Activated naive CD4-positive, alpha-beta T cell treated with anti-CD3 and anti-CD28 coated beads for 36 hours (primary cell): Measurements from ENCODE around the gene RASA3. TPM values are rescaled to one million over a fixed set of nuclear protein-coding genes. Genes with fewer than 3 reads are reported as not detected.

Experiments used
- CTCF ChIA-PET: fragments of 350-600 bp; sonication (Branson Sonifier 250); formaldehyde crosslinking; loops from one replicate; lab custom pipeline; 2021; ENCODE audit warnings: antibody characterized with exemption; lab: Charles Lee
- DNase-seq: peaks from one replicate; pipeline ENCODE4 v3.0.0-alpha.2; 2020
- H3K27ac Mint-ChIP-seq: one replicate; pipeline ENCODE4 v1.8.0; 2021; ENCODE audit warnings: mild to moderate bottlenecking, mixed read lengths
- H3K27me3 Mint-ChIP-seq: one replicate; pipeline ENCODE4 v1.8.0; 2021; ENCODE audit warnings: low read depth, mixed read lengths
- H3K36me3 Mint-ChIP-seq: one replicate; pipeline ENCODE4 v1.8.0; 2021; ENCODE audit warnings: low read depth, mixed read lengths
- H3K4me1 Mint-ChIP-seq: one replicate; pipeline ENCODE4 v1.8.0; 2021; ENCODE audit warnings: low read depth, mixed read lengths
- H3K4me3 Mint-ChIP-seq: one replicate; pipeline ENCODE4 v1.8.0; 2021; ENCODE audit warnings: mild to moderate bottlenecking, moderate library complexity, mixed read lengths
- H3K9me3 Mint-ChIP-seq: one replicate; pipeline ENCODE4 v1.8.0; 2021; ENCODE audit warnings: mixed read lengths
- intact Hi-C: fragments of 100-400 bp; cut with micrococcal nuclease; formaldehyde crosslinking; loops from one replicate; pipeline ENCODE4 v1.15.1; 2023
- total RNA-seq, 2 experiments: library from RNA; stranded (reverse); gene quantifications; one replicate each; pipeline ENCODE4 v1.2.3, GENCODE V29; 2021

Gene RASA3
- total RNA-seq, 2 experiments from 2014 or later = 48.3 to 48.8 TPM

DNA sequence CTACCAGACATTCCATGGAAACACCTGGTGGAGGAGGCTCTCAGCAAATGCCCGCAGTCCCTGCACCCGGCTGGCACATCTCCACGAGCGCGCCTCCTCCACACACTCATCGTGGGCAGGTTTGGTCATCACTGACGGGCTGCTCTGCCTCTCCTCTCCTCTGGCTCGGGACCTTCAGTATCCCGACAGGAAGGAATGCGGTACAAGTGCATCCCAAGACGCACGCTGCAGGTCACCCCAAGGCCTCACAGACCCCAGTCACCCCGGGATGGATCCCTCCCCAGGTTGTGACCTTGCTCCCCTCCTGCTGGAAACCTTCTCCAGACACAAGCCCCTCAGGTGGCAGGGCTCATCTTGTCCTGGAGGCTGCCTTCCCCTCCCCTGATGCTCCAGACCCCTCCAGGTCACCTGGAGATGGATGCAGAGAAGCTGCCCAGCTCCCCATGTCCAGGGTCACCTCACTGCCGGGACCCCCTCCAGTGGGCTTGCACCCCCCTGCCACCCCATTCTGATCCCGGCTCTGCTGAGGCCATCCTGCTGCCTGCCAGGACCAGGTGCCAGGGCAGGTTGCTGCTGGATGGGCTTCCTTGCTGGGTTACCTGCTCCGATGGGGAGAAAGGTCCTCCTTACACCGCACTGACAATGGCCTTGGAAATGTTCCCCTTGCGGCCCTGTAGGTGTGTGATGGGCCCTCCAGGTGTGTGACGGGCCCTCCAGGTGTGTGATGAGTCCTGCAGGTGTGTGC, 188.4 kb downstream of the RASA3 start:
- H3K4me1 Mint-ChIP-seq = no peaks in the 10 kb centered on the region
- H3K27ac Mint-ChIP-seq = no peak overlapping the region
- no peaks in the 10 kb centered on the region for H3K27me3 Mint-ChIP-seq
- no peaks in the 10 kb centered on the region for H3K36me3 Mint-ChIP-seq
- CTCF ChIA-PET = no interaction called here
- no peak overlapping the region for H3K4me3 Mint-ChIP-seq
- H3K9me3 Mint-ChIP-seq = no peaks in the 10 kb centered on the region
- intact Hi-C loops = no loop called here
- DNase-seq = no peak

DNA sequence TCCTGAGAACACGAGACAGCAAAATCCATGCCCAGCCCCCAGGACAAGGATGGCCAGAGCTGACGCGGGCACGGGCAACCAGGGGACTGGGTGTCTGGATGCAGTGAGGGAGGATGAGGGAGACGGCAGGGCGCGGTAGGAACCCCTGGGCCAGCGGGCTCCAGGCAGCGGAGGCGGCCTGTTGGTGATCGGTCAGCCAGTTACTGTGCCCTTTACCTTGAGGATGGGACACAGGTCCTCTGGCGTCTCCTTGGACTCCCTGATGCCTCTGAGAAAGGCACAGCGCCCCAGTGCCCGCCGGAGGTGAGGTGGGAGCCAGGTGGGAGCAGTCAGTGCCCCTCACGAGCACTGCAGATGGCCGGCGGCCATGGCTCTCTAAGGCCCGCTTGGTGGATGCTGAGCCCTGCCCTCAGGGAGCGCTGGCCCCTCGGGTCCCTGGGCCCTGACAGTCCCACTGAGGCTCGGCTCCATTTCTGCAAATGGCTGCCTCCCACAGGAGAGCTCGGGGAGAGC, 189.8 kb downstream of the RASA3 start:
- Mint-ChIP-seq H3K27ac (no peak overlapping the region), H3K4me1 (no peaks in the 10 kb centered on the region), H3K4me3 (no peak overlapping the region), H3K9me3 (no peaks in the 10 kb centered on the region), H3K27me3 (no peaks in the 10 kb centered on the region), H3K36me3 (no peaks in the 10 kb centered on the region)
- CTCF ChIA-PET = no interaction called here
- no peak for DNase-seq
- intact Hi-C loops = no loop called here

DNA sequence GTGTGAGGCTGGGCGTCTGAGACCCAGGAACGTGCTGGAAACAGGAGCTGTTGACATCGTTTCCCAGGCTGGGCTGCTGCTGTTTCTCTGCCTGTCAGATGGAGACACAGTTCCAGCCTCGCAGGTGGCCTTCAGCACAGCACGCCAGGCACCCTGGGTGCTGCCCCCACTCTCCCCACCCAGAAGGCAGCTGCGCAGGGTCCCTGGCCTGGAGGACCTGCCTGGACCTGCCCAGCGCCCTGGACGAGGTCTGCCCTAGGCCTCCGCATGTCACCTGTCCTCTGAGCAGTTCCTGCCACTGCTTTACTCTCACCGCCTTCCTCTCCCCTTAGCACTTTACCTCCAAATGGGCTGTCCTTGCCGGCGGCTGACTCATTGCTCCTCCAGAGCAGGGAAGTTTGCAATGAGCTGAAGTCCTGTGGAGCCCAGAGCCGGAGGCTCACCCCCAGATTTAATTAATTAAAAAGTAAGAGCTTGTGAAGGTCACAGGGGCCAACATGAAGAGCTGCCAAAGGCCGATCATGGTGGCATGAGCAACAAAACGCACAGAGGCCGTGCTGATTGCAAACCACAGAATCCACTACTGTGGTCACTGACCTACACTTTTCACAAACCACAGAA, 190.7 kb downstream of the RASA3 start:
- intact Hi-C loops = no loop called here
- Mint-ChIP-seq H3K4me1 (no peaks in the 10 kb centered on the region), H3K27me3 (no peaks in the 10 kb centered on the region), H3K9me3 (no peaks in the 10 kb centered on the region), H3K27ac (no peak overlapping the region), H3K36me3 (no peaks in the 10 kb centered on the region), H3K4me3 (no peak overlapping the region)
- DNase-seq = no peak
- CTCF ChIA-PET = no interaction called here

DNA sequence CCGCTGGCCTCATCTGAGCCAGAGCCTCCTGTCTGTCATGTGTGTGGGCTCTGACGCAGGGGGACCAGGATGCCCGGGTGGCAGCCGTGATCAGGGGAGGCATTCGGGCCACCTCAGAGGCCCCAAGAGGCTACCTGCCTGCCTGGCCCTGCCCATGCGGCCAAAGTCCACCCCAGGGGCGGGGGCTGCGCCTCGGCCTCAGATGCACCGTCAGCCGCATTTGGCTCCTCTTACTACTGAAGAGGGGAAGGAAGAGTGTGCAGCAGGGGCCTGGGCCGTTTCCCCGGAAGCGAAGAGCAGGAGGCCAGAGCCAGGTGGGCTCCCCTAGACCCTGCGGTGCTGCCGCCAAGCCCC, 192.5 kb downstream of the RASA3 start:
- intact Hi-C loops = no loop called here
- Mint-ChIP-seq H3K4me1 (no peaks in the 10 kb centered on the region), H3K27ac (no peak overlapping the region), H3K9me3 (no peaks in the 10 kb centered on the region), H3K36me3 (no peaks in the 10 kb centered on the region), H3K4me3 (no peak overlapping the region), H3K27me3 (no peaks in the 10 kb centered on the region)
- CTCF ChIA-PET = no interaction called here
- DNase-seq = no peak

DNA sequence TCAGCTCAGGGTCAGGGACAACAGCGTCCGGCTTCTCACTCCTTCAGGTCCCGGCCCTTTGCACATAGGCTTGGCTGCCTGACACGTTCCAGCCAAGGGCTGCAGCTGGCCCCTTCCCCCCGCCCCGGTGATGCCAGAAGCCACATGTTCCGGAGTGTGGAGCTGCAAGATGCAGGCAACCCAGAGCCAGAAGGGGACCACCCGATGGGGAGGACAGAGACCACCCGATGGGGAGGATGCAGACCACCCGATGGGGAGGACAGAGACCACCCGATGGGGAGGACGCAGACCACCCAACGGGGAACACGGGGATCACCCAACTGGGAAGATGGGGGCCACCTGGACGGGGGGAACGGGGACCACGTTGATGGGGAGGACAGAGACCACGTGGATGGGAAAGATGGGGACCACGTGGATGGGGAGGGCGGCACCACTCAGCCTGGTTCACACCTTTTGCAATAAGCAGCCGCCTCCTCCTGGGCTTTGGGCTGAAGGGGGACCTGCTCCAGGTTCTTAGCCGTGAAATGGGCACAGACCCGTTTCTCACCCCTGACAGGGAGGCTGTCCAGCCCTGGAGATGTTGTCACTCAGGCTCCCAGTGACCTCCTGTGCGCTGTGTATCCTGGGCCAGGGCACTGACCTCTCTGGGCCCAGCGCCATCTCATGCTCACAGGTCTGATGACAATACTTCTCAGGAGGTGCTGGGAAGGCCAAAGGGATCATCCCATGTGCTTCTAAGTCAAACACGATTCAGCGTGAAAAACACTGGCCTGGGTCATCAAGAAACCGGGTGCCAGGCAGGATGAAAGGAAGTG, 193.1 kb downstream of the RASA3 start:
- CTCF ChIA-PET = no interaction called here
- H3K9me3 Mint-ChIP-seq = no peaks in the 10 kb centered on the region
- no peaks in the 10 kb centered on the region for H3K27me3 Mint-ChIP-seq
- DNase-seq = no peak
- intact Hi-C loops = no loop called here
- H3K4me3 Mint-ChIP-seq = no peak overlapping the region
- H3K27ac Mint-ChIP-seq = no peak overlapping the region
- no peaks in the 10 kb centered on the region for H3K4me1 Mint-ChIP-seq
- no peaks in the 10 kb centered on the region for H3K36me3 Mint-ChIP-seq

DNA sequence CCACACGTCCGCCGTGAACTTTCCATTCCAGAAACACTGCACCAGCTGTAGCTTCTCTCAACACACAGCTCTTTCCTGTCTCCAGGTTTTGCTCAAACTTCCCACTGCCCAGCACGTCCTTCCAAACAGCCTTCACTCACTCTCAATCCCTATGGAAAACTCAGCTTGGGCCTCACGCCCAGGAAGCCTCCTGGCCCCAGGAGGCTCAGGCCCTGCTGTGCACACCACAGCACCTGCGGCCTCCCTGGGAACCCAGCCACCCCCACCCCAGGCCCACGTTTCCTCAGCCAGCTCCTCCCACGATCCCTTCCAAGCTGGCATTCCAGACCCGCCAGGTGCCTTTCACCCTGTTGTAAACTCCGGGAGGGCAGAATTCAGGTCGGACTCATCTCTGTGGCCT, 193.7 kb downstream of the RASA3 start:
- Mint-ChIP-seq H3K4me3 (no peak overlapping the region), H3K27me3 (no peaks in the 10 kb centered on the region), H3K36me3 (no peaks in the 10 kb centered on the region), H3K4me1 (no peaks in the 10 kb centered on the region), H3K9me3 (no peaks in the 10 kb centered on the region), H3K27ac (no peak overlapping the region)
- CTCF ChIA-PET = no interaction called here
- intact Hi-C loops = no loop called here
- no peak for DNase-seq

DNA sequence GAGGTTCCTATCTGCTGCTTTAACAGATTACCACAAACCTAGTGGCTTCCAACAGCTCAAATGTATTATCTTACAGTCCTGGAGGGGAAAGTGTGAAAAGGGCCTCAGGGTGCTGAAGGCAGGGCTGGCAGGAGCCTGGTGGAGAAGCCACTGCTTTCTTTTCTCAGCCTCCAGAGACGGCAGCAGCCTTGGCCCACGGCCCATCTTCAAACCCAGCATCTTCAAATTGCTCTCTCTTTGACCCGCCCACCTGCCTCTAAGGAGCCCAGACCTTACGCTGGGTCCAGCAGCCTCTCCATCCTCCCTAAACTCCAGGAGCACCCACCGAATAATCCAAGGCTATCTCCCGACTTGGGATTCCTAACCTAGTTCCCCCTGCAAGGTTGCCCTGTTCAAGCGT, 194.2 kb downstream of the RASA3 start:
- H3K4me1 Mint-ChIP-seq = no peaks in the 10 kb centered on the region
- H3K27me3 Mint-ChIP-seq = no peaks in the 10 kb centered on the region
- intact Hi-C loops = no loop called here
- no peak overlapping the region for H3K27ac Mint-ChIP-seq
- H3K4me3 Mint-ChIP-seq = no peak overlapping the region
- no peak for DNase-seq
- no peaks in the 10 kb centered on the region for H3K36me3 Mint-ChIP-seq
- H3K9me3 Mint-ChIP-seq = no peaks in the 10 kb centered on the region
- CTCF ChIA-PET = no interaction called here

DNA sequence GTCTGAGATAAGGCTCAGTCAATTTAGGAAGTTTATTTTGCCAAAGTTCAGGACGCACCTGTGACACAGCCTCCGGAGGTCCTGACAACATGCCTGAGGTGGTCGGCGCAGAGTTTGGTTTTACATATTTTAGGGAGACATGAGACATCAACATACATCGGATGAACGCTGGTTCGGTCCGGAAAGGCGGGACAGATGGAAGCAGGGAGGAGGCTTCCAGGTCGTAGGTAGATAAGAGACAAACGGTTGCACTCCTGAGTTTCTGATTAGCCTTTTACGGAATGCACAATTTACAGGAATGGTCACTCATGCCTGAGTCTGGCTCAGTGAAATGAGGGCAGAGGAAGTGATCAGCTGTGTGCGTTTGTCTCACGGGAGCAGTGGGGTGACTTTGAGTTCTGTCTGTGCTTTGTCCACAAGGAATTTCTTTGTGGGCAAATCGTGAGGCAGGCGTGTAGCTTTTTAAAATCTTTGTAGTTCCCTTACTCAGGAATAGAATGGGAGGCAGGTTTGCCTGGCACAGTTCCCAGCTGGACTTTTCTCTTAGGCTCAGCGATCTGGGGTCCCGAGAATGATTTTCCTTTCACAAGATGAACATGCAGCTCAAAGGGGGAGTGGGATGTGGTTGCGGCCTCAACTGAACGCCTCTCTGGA, 194.8 kb downstream of the RASA3 start:
- H3K27me3 Mint-ChIP-seq = no peaks in the 10 kb centered on the region
- DNase-seq = no peak
- no peaks in the 10 kb centered on the region for H3K36me3 Mint-ChIP-seq
- H3K4me1 Mint-ChIP-seq = no peaks in the 10 kb centered on the region
- H3K27ac Mint-ChIP-seq = no peak overlapping the region
- no peak overlapping the region for H3K4me3 Mint-ChIP-seq
- no peaks in the 10 kb centered on the region for H3K9me3 Mint-ChIP-seq
- intact Hi-C loops = no loop called here
- CTCF ChIA-PET = interaction anchor here (0.6 kb wide), 1 partner anchor 17 kb away, joined by 3 read pairs; no protein-coding TSS in a partner anchor

DNA sequence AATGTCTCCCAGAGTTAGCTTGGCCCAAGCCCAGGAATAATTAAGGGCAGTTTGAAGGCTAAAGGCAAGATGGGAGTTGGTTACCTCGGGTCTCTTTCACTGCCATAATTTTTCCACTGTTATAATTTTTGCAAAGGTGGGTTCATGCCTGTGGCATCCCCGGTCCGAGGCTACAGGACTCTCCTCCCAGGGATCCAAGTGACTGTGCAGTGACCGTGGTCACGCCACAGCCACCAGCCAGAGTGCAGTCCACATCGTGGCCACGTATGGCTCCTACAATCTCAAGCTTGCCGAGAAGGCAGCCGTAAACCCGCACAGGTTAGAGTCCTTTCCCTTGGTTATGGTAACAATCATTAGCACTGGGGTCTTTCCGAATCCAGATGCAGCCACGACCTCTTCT, 195.3 kb downstream of the RASA3 start:
- no peak overlapping the region for H3K4me3 Mint-ChIP-seq
- H3K9me3 Mint-ChIP-seq = no peaks in the 10 kb centered on the region
- DNase-seq = no peak
- no peaks in the 10 kb centered on the region for H3K27me3 Mint-ChIP-seq
- intact Hi-C loops = no loop called here
- CTCF ChIA-PET = interaction anchor here (0.6 kb wide), 1 partner anchor 16 kb away, joined by 3 read pairs; no protein-coding TSS in a partner anchor
- H3K27ac Mint-ChIP-seq = no peak overlapping the region
- H3K36me3 Mint-ChIP-seq = no peaks in the 10 kb centered on the region
- H3K4me1 Mint-ChIP-seq = no peaks in the 10 kb centered on the region

DNA sequence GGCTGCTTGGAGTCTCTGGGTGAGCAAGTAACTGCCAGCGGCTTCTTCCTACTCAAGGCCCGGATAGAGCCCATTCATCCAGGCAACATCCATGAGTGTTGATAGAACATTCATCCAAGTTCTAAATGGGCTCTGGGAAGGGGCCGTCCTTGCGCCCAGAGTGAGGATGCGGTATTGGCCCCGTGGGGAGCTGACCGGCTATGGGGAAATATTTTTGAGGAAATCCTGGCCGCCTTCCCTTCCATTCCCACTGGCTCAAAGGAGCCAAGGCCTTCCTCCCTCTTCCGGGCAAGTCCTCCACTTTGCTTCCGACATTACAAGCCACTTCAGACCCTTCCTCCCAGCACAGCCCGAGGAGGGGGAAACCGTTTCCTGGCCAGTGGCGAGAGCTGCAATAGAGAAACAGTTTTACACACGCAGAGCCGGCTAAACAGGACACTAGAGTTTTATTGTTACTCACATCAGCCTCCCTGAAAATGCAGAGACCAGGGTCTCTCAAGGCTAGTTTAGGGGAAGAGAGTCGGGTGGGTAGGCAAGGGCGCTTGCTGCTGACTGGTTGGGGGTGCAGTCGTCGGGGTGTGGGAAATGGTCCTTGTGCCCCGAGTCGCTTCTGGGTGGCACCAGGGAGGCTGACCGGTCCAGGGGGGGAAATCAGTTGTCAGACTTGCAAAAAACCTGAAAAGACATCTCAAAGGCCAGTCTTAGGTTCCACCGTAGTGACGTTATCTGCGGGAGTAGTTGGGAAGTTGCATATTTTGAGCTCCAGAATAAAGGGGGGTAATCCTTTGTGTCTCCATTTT, 196.1 kb downstream of the RASA3 start:
- intact Hi-C loops = no loop called here
- H3K4me1 Mint-ChIP-seq = no peaks in the 10 kb centered on the region
- H3K27me3 Mint-ChIP-seq = no peaks in the 10 kb centered on the region
- DNase-seq = no peak
- no peak overlapping the region for H3K27ac Mint-ChIP-seq
- H3K4me3 Mint-ChIP-seq = no peak overlapping the region
- CTCF ChIA-PET = interaction anchor here (0.8 kb wide), 1 partner anchor 24 kb away, joined by 3 read pairs; no protein-coding TSS in a partner anchor
- H3K9me3 Mint-ChIP-seq = no peaks in the 10 kb centered on the region
- H3K36me3 Mint-ChIP-seq = no peaks in the 10 kb centered on the region

DNA sequence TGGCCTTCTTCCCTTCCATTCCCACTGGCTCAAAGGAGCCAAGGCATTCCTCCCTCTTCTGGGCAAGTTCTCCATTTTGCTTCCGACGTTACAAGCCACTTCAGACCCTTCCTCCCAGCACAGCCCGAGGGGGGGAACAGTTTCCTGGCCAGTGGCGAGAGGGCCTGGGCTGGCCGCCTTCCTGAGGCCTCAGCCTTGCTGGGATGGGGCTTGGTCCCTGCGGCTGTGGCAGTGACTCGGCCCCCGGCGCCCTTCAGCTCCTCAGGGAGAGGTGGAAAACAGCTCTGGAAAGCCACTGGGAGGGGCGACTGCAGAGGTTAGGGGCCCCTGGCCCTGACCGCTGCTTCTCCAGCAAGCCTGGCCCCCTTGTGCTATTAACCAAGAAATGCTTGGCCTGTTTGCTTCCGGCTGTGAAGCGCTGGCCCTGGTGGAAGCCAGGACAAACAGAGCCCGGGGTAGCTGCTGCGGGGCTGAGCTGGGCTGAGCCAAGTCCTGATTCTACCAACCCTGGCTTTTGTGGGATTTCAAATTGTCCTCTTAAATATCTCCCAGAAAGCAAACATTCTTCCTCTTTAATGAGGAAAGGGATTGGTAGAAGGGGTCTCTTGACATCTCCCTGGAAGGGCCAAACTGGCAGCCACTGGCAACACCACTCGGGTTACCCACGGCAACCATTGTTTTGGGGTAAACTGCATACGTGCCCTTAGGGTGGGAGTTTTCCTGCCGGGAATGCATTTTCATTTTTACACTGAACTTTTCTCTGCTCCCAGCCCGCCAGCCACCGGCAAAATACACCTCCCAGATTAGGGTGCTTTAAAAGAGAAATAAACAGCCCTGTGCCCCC, 197.2 kb downstream of the RASA3 start:
- Mint-ChIP-seq H3K27ac (no peak overlapping the region), H3K27me3 (no peaks in the 10 kb centered on the region), H3K4me1 (peaks cover 3% of the 10 kb centered on the region), H3K9me3 (no peaks in the 10 kb centered on the region), H3K36me3 (no peaks in the 10 kb centered on the region), H3K4me3 (no peak overlapping the region)
- no peak for DNase-seq
- intact Hi-C loops = no loop called here
- CTCF ChIA-PET = no interaction called here
